ENCODE data around the gene HAND2. TPM values are rescaled to one million over a fixed set of nuclear protein-coding genes. Genes with fewer than 3 reads are reported as not detected.

HAND2 gene
- total RNA-seq, 2 experiments from 2014 or later = not detected

DNA sequence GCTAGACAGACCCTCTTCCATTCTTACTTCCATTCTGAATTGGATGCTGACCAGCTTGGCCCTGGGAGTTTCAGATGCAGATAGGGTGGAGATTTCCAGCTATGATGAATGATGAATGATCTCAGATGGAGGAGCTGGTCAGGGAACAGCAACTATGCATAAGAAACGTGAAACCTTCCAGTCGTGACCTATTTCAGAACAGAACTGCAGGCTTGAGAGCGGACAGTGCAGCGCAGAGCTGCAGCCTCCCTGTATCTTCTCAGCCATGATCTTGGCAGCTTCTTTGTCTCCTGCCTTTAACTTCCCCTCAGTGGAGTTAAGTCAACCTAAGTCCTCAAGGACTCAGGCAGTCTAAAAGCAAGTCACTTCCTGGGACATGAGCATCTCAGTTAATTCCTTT is 43.3 kb upstream of the HAND2 start:
- no peaks in the 10 kb centered on the region for H3K4me1 Mint-ChIP-seq (ENCODE audit: low read depth)
- DNase-seq (no peak), ATAC-seq (no peak)
- H3K27ac Mint-ChIP-seq = no peak overlapping the region
- ChIA-PET POLR2A (no interaction called here), CTCF (no interaction called here)
- no peaks in the 10 kb centered on the region for H3K36me3 Mint-ChIP-seq (ENCODE audit: low read depth)
- intact Hi-C loops (cut with micrococcal nuclease) = no loop called here
- TF ChIP-seq, protein P1, sequence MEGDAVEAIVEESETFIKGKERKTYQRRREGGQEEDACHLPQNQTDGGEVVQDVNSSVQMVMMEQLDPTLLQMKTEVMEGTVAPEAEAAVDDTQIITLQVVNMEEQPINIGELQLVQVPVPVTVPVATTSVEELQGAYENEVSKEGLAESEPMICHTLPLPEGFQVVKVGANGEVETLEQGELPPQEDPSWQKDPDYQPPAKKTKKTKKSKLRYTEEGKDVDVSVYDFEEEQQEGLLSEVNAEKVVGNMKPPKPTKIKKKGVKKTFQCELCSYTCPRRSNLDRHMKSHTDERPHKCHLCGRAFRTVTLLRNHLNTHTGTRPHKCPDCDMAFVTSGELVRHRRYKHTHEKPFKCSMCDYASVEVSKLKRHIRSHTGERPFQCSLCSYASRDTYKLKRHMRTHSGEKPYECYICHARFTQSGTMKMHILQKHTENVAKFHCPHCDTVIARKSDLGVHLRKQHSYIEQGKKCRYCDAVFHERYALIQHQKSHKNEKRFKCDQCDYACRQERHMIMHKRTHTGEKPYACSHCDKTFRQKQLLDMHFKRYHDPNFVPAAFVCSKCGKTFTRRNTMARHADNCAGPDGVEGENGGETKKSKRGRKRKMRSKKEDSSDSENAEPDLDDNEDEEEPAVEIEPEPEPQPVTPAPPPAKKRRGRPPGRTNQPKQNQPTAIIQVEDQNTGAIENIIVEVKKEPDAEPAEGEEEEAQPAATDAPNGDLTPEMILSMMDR (IDR thresholded peaks at IDR 0.05) = no peak
- peaks cover 11% of the 10 kb centered on the region for H3K27me3 Mint-ChIP-seq
- H3K4me3 Mint-ChIP-seq = no peak overlapping the region
- H3K9me3 Mint-ChIP-seq = no peaks in the 10 kb centered on the region

DNA sequence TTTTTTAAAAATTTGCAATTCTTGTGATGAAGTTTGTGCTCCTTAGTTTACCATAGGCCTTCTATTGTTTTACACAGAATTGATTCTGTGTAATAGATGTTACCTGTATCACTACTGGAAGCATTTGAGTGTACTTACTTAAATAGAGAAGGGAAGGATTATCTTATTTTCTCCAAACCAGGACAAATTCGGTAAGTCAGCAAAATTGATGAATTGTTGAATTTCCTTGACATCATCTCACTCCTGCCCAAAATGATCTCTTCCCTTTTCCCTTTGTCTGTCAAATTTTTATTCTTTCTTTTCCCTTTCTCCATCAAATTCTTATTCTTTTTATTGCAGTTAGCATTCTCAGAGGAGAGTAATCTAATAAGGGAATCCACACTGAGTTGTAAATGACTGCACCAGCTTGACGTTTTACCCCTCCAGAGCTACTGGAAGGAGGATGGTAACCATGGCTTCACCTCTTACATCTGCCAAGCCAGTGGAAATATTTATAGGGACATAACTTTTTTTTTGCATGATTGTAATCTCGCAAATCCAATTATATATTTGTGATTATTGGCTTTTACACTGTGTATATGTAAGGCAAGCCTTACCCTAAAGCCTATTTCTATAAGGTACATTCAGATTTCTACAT is 42.6 kb upstream of the HAND2 start:
- TF ChIP-seq, protein P1 (IDR thresholded peaks at IDR 0.05) = no peak
- intact Hi-C loops (cut with micrococcal nuclease) = no loop called here
- ChIA-PET CTCF (no interaction called here), POLR2A (no interaction called here)
- no peaks in the 10 kb centered on the region for H3K36me3 Mint-ChIP-seq (ENCODE audit: low read depth)
- H3K9me3 Mint-ChIP-seq = no peaks in the 10 kb centered on the region
- no peaks in the 10 kb centered on the region for H3K4me1 Mint-ChIP-seq (ENCODE audit: low read depth)
- H3K4me3 Mint-ChIP-seq = no peak overlapping the region
- ATAC-seq (no peak), DNase-seq (no peak)
- H3K27ac Mint-ChIP-seq = no peak overlapping the region
- peaks cover 11% of the 10 kb centered on the region for H3K27me3 Mint-ChIP-seq

DNA sequence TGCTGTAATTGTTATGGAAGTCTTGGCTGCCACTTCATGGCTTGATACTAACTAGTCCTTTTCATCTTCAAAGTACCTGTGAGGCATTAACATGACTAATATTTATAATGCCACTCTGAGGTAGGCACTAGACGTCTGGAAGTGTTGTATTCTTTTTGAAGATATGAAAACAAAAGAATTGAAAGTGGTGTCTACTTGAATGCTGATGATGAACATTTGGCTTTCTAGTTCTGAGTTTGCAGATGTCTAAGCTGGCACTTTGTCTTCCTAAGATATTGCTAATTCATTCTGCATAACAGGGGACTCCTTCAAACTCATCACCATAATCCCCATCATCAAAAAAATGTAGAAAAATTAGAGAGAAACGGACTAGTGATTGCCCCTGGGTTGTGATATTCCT is 41.6 kb upstream of the HAND2 start:
- CTCF ChIA-PET = no interaction called here
- no peak overlapping the region for H3K4me3 Mint-ChIP-seq
- intact Hi-C loops (cut with micrococcal nuclease) = no loop called here
- POLR2A ChIA-PET = interaction anchor here (0.6 kb wide), 1 partner anchor 423 kb away, joined by 3 read pairs; no protein-coding TSS in a partner anchor
- no peak for DNase-seq
- H3K27ac Mint-ChIP-seq = no peak overlapping the region
- H3K4me1 Mint-ChIP-seq (ENCODE audit: low read depth) = no peaks in the 10 kb centered on the region
- peaks cover 11% of the 10 kb centered on the region for H3K27me3 Mint-ChIP-seq
- ATAC-seq = no peak
- no peaks in the 10 kb centered on the region for H3K36me3 Mint-ChIP-seq (ENCODE audit: low read depth)
- no peaks in the 10 kb centered on the region for H3K9me3 Mint-ChIP-seq
- TF ChIP-seq, protein P1 (IDR thresholded peaks at IDR 0.05) = no peak

DNA sequence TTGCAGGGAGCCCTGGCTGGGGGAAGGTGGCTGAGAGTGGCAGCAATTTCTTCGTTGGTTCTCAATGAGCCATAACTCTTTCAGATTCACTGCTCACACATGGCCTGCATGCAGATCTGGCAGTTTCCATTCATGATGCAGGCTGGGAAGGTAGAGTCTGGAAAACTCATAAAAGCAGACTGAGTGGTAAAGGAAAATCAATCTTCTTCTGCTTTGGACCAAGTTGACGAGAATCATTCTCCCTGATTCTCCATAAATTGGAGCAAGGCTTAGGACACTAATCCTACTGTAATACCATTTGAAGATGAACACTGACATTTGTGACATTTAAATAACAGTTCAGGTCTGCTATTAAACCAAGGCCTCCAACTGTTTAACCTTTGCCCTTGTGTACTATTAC is 35.3 kb upstream of the HAND2 start:
- Mint-ChIP-seq H3K4me3 (no peak overlapping the region), H3K4me1 (ENCODE audit: low read depth) (no peaks in the 10 kb centered on the region), H3K27ac (no peak overlapping the region), H3K9me3 (no peaks in the 10 kb centered on the region), H3K36me3 (ENCODE audit: low read depth) (no peaks in the 10 kb centered on the region), H3K27me3 (peaks cover 2% of the 10 kb centered on the region)
- ChIA-PET POLR2A (no interaction called here), CTCF (no interaction called here)
- TF ChIP-seq, protein P1 (IDR thresholded peaks at IDR 0.05) = no peak
- no peak for ATAC-seq
- no peak for DNase-seq
- intact Hi-C loops (cut with micrococcal nuclease) = no loop called here

DNA sequence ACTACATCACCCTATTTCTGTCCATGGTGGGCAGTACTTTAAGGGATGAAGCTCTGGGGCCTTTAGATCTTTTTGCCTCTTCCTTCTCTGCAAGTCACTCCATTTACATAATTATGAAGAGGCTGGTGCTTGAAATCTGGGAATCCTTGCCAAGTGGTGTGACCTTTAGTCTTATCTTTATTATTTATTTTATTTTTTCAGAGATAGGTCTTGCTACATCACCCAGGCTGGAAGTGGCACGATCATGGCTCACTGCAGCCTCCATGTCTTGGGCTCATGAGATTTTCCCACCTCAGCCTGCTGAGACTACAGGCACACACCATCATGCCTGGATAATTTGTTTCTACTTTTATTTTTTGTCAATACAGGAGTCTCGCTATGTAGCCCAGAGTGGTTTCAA is 34.4 kb upstream of the HAND2 start:
- ChIA-PET POLR2A (no interaction called here), CTCF (no interaction called here)
- no peak overlapping the region for H3K4me3 Mint-ChIP-seq
- peaks cover 2% of the 10 kb centered on the region for H3K27me3 Mint-ChIP-seq
- intact Hi-C loops (cut with micrococcal nuclease) = no loop called here
- no peak for DNase-seq
- no peak overlapping the region for H3K27ac Mint-ChIP-seq
- no peaks in the 10 kb centered on the region for H3K36me3 Mint-ChIP-seq (ENCODE audit: low read depth)
- TF ChIP-seq, protein P1 (IDR thresholded peaks at IDR 0.05) = no peak
- no peaks in the 10 kb centered on the region for H3K4me1 Mint-ChIP-seq (ENCODE audit: low read depth)
- H3K9me3 Mint-ChIP-seq = no peaks in the 10 kb centered on the region
- ATAC-seq = no peak
